GM19240 (cell line): ENCODE measurements around the gene HIPK2.

Experiments used
- DNase-seq: peaks from one replicate; pipeline ENCODE4 v3.0.0; 2011; ENCODE audit warnings: low spot score; ENCODE audit not compliant: insufficient read length

The HIPK2 gene

GRCh38 chr7:139783647-139784385 lies 6.0 kb upstream of the HIPK2 start:
- no peak for DNase-seq

- DNase-seq = no peak
Observed at GRCh38 chr7:139782932-139783331, 5.1 kb upstream of the HIPK2 start.

- DNase-seq = no peak
Observed at GRCh38 chr7:139777133-139777891, 486 bp downstream of the HIPK2 start.

- no peak for DNase-seq
Observed at GRCh38 chr7:139776486-139777132, 1.2 kb downstream of the HIPK2 start.

- DNase-seq = peak; percentile 52
Observed at GRCh38 chr7:139775829-139776266, 1.9 kb downstream of the HIPK2 start.

- no peak for DNase-seq
Observed at GRCh38 chr7:139774376-139774775, 3.4 kb downstream of the HIPK2 start.

- DNase-seq = no peak
Observed at GRCh38 chr7:139773371-139773770, 4.4 kb downstream of the HIPK2 start.

- no peak for DNase-seq
Observed at GRCh38 chr7:139772873-139773272, 4.9 kb downstream of the HIPK2 start.

GRCh38 chr7:139772115-139772514 lies 5.7 kb downstream of the HIPK2 start:
- DNase-seq = no peak

- no peak for DNase-seq
Observed at GRCh38 chr7:139771001-139771956, 6.5 kb downstream of the HIPK2 start.

- DNase-seq = no peak
Observed at GRCh38 chr7:139769761-139770160, 8.0 kb downstream of the HIPK2 start.

- DNase-seq = no peak
Observed at GRCh38 chr7:139769066-139769465, 8.7 kb downstream of the HIPK2 start.

GRCh38 chr7:139768249-139768824 lies 9.5 kb downstream of the HIPK2 start:
- DNase-seq = no peak

GRCh38 chr7:139767561-139767982 lies 10.2 kb downstream of the HIPK2 start:
- no peak for DNase-seq

GRCh38 chr7:139765143-139765542 lies 12.7 kb downstream of the HIPK2 start:
- DNase-seq = no peak

- DNase-seq = no peak
Observed at GRCh38 chr7:139763330-139763729, 14.5 kb downstream of the HIPK2 start.

GRCh38 chr7:139762886-139763285 lies 14.9 kb downstream of the HIPK2 start:
- DNase-seq = no peak

GRCh38 chr7:139758388-139758787 lies 19.4 kb downstream of the HIPK2 start:
- DNase-seq = no peak

- no peak for DNase-seq
Observed at GRCh38 chr7:139757968-139758367, 19.8 kb downstream of the HIPK2 start.

- DNase-seq = no peak
Observed at GRCh38 chr7:139753693-139754111, 24.1 kb downstream of the HIPK2 start.
